HG03558 (cell line): Measurements from ENCODE around the gene ACTN4.
"Not testable (repeated sequence)": the region's sequence is repeated elsewhere in the genome, so short reads cannot be mapped to it uniquely, and the experiment has no call there.

Source experiments
- ATAC-seq: cut with Tn5 transposase; IDR thresholded peaks from one replicate; pipeline ENCODE4 v1.9.1; 2021; ENCODE audit warnings: moderate number of reproducible peaks; ENCODE audit not compliant: unreplicated experiment; ENCODE audit errors: extremely low read depth

The ACTN4 gene

GRCh38 chr19:38743394-38744297 lies 96.2 kb downstream of the ACTN4 start:
- no peak for ATAC-seq

- ATAC-seq, result no peak
These were observed 96.8 kb downstream of the ACTN4 start, which contains the start of gene CAPN12 for GRCh38 chr19:38744298-38744681. TSS of gene CAPN12 (minus strand) at chr19:38744474. CDS start at chr19:38744165, 309 bp downstream.

DNA sequence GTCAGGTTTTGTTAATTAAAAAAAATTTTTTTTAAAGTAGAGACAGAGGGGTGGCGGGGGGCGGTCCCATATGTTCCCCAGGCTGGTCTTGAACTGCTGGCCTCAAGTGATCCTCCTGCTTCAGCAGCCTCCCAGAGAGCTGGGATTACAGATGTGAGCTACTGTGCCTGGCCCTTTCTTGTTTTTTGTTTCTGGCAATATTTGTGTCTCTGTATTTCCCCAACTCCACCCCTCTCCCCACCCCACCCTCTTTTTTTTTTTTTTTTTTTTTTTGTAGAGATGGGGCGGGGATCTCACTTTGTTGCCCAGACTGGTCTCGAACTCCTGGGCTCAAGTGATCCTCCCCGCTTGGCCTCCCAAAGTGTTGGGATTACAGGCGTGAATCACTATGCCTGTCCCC lies 97.4 kb downstream of the ACTN4 start:
- no peak for ATAC-seq

- ATAC-seq, result no peak
These were observed 97.9 kb downstream of the ACTN4 start for GRCh38 chr19:38745316-38745715.

- not testable (repeated sequence) for ATAC-seq
These were observed 106.3 kb downstream of the ACTN4 start for GRCh38 chr19:38753783-38754182.

GRCh38 chr19:38754196-38754595 lies 106.7 kb downstream of the ACTN4 start:
- ATAC-seq, result not testable (repeated sequence)

DNA sequence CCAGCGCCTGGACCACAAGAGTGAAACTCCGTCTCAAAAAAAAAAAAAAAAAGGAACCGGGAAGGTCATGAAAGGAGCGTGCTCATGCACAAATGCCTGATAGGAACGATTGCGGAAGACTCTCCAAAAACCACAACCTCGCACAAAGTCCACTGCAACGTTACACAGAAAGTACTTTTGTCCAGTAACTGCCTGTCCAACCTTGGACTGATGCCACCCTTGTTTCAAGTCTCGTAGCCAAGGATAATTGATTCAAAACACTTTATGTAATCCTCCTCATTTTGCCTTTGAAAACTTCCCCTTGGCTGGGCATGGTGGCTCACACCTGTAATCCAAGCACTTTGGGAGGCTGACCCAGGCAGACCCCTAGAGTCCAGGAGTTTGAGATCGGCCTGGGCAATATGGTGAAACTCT lies 112.1 kb downstream of the ACTN4 start:
- ATAC-seq, result no peak

- ATAC-seq, result not testable (repeated sequence)
These were observed 113.5 kb downstream of the ACTN4 start for GRCh38 chr19:38760805-38761517.

- ATAC-seq, result not testable (repeated sequence)
These were observed 114.5 kb downstream of the ACTN4 start for GRCh38 chr19:38761884-38762389.

- ATAC-seq, result no peak
These were observed 116.4 kb downstream of the ACTN4 start for GRCh38 chr19:38763795-38764220.

DNA sequence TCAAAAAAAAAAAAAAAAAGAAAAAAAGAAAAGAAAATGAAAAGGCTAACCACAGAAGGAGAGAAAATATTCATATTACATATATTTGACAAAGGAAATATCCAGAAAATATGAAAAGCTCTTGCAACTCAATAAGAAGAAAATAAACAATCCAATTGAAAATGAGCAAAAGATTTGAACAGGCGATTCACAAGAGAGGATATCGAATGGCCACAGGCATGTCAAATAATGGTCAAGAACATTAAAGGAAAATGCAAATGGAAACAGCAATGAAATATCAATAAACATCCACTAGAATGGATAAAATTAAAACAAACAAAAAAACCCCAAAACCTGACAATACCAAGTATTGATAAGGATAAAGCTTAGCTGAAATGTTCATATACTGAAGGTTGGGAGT lies 117.8 kb downstream of the ACTN4 start:
- no peak for ATAC-seq

- no peak for ATAC-seq
These were observed 119.0 kb downstream of the ACTN4 start for GRCh38 chr19:38766276-38767047.

DNA sequence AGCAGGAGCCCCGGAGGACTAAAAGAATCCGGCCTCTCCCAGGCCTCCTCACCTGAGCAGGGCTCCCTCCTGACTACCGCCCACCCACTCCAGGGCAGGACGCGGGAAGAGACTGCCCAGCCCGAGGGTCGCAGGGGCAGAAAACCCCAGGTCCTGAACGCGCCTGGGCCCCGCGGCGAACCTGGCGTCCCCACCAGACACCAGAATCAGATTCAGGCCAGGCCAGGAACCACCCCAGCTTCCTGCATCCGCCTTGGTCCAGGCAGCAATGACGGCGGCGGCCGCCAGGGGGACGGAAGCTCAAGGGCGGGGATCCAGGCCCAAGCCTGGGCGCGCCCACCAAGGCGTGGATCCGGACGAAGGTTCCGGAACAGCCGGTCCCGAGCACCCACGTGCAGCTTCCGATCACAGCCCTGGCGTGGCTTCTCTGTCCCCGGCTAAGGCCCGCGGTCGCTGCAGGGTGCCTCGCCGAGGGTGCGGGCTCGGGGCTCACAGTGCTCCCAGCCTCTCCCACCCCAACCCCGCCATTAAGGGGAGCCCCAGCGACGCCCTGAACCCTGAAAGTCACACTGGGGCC lies 122.3 kb downstream of the ACTN4 start:
- ATAC-seq, result no peak

DNA sequence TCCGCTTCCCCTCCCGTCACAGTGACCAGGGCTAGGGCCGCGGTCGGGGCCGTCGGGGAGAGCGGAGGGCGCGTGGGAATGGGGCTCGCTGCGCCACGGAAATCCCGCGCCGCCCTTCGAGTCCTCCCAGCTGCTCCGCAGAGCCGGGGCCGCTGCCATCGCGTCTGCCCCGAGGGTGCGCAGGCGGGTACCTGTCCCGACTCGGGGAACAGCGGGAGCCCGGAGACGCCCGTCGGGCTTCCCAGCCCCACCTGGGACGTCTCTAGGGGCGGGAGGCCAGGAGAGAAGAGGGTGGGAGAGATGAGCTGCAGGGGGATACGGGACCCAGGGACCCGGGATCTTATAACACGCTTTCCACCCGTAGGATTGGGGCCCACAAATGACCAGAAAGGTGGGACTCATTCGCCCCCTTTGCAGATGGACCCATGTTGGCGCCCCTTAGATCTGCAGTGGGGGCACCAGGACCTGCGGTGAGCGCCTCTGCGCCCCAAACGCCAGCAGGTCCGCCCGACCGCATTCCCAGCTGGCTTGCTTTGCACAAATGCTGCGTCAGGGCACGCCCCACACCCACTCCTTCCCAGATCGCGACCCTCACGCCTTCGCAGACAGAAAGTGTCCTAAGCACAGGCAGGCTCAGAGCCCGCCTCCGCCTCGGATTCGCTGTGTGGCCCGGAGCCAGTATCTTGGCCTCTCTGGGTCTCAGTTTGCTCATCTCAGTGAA lies 122.9 kb downstream of the ACTN4 start:
- not testable (repeated sequence) for ATAC-seq

- ATAC-seq, result not testable (repeated sequence)
These were observed 123.5 kb downstream of the ACTN4 start for GRCh38 chr19:38770949-38771275.

GRCh38 chr19:38771569-38771968 lies 124.1 kb downstream of the ACTN4 start:
- ATAC-seq, result not testable (repeated sequence)

DNA sequence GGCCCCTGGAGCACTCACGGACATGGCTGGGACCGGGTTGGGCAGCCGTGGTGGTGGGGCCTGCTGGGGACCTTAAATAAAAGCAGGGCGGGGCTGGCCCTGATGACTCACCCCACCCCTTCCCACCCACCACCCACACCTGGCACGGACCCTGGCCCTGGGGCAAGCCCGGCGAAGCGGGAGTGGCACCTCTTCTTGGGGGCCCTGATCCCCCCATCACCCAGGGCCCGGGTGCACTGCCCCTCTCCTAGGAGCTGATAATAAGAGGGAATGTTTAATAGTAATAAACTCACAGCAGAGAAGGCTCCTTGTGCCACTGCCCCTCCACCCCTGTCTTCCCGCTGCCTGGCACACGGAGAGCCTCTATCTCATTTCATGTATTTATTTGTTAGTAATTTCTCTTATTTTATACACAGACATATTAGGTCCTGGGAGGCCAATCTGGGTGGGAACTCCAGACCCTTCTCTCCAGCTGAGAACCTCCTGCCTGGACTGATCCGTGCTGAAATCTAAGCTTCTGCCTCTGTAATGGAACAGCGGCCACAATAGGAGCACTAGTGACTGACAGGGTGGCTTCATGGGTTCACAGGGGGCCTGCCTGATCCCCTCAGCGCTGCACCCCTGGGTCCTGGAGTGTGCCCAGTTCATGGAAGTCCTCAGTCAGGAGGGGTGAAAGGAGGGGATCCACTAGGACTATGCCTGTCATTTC lies 126.2 kb downstream of the ACTN4 start, which contains the start of gene LGALS7:
LGALS7 (minus strand) TSS at position 49 of the 709 bp plus-strand sequence; CDS start at position 24, 25 bp downstream.
- no peak for ATAC-seq

DNA sequence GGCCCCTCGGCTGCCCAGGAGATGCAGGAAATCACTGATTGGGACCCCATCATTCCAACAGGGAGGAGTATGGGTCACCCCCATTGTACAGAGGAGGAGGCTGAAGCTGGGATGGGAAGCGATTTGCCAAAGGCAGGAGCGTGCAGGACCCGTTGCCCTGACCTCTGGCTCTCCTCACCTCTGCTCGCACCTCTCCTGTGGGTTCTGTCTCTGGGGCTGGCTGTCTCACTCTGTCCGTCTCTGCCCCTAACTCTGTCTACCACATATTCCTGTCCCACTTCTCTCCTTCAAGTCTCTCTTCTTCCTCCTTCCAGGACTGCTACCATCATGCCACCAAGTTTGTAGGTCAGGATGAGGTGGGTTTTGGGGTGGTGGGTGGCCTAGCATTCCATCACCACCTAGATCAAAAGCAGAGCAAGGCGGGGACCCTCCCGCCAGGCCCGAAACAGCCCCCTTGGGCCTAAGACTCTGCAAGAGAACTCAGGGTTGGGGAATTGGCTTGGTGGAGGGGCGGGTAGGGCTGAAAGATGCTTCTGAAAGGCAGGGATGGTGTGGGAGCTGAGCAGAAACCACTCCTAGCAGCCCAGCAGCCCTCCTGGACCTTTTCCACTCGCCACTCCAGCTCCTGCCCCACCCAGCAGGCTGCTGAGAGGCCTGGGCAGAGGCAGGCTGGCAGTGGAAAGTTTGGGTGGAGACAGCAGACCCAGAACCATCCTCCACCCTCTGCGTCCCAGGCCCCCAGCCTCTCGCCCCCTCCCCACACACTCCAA lies 126.9 kb downstream of the ACTN4 start:
- no peak for ATAC-seq
